Measurements from ENCODE around the gene GSTM2.
A peak's percentile ranks its signal among the peaks of the same experiment; 100 is the strongest.

Gene GSTM2

GRCh38 chr1:109667452-109668122 lies at the start of gene GSTM2:
Gene GSTM2, plus strand, starts transcription at chr1:109668057. Its CDS starts 59 bp downstream, at chr1:109668116.
- DNase-seq = no peak

- no peak for DNase-seq
Observed at GRCh38 chr1:109618661-109619575, 48.9 kb upstream of the GSTM2 start.

GRCh38 chr1:109619576-109620400 lies 48.1 kb upstream of the GSTM2 start, which contains the start of the genes AMPD2 and GNAT2:
Gene AMPD2, plus strand, starts transcription at chr1:109619837. Its CDS starts 1,339 bp downstream, at chr1:109621176.
Gene GNAT2, minus strand, starts transcription at chr1:109619616. Its CDS starts 6,746 bp downstream, at chr1:109612870.
- DNase-seq = peak; percentile 58 to 73 (median 71)

- peak in 2 of 3 experiments; percentile 10 to 58 for DNase-seq
Observed at GRCh38 chr1:109620401-109620791, 47.5 kb upstream of the GSTM2 start.

GRCh38 chr1:109620841-109621286 lies 47.0 kb upstream of the GSTM2 start:
- DNase-seq = peak; percentile 86 to 94 (median 89)

- DNase-seq = no peak
Observed at GRCh38 chr1:109621379-109622136, 46.3 kb upstream of the GSTM2 start.

GRCh38 chr1:109622137-109622892 lies 45.5 kb upstream of the GSTM2 start:
- no peak for DNase-seq

- DNase-seq = no peak
Observed at GRCh38 chr1:109622895-109623294, 45.0 kb upstream of the GSTM2 start.

GRCh38 chr1:109623601-109624161 lies 44.2 kb upstream of the GSTM2 start:
- peak in 2 of 3 experiments; percentile 21 to 50 for DNase-seq

- peak; percentile 51 to 89 (median 72) for DNase-seq
Observed at GRCh38 chr1:109624201-109625010, 43.5 kb upstream of the GSTM2 start.

GRCh38 chr1:109625176-109625575 lies 42.7 kb upstream of the GSTM2 start:
- peak; percentile 22 to 71 (median 68) for DNase-seq

GRCh38 chr1:109625601-109626560 lies 42.0 kb upstream of the GSTM2 start:
- DNase-seq = peak; percentile 13 to 71 (median 68)

- no peak for DNase-seq
Observed at GRCh38 chr1:109626682-109627408, 41.0 kb upstream of the GSTM2 start.

GRCh38 chr1:109627692-109628399 lies 40.0 kb upstream of the GSTM2 start:
- DNase-seq = no peak

GRCh38 chr1:109628540-109629321 lies 39.1 kb upstream of the GSTM2 start:
- no peak for DNase-seq

GRCh38 chr1:109629372-109630030 lies 38.4 kb upstream of the GSTM2 start:
- DNase-seq = no peak

All from NCI-H1417 (cell line).